Spleen (tissue), 11 donors: ENCODE measurements around the gene PPM1B. TPM values are rescaled to one million over a fixed set of nuclear protein-coding genes. Genes with fewer than 3 reads are reported as not detected.

ENCODE experiments used
- DNase-seq: peaks from one replicate; pipeline ENCODE4 v3.0.0-alpha.2; 2020
- H3K27ac ChIP-seq, 8 donors: fragments of 200-600 bp; sonication (generic) in 7 of 8; 1 replicate in 4 of 8; 2 replicates in 4 of 8; pipeline versions ENCODE4 v1.5.0 to v1.8.0; 2016 to 2021; ENCODE audit warnings: inconsistent platforms in 4 of 8, mild to moderate bottlenecking in 4 of 8, moderate library complexity in 1 of 8
- H3K27me3 ChIP-seq, 7 donors: fragments of 200-600 bp; sonication (generic) in 6 of 7; replicated peaks in 1 of 7; 1 replicate in 4 of 7; 2 replicates in 3 of 7; pipeline versions ENCODE4 v1.5.0 to v1.8.0; 2016 to 2021; ENCODE audit warnings: inconsistent platforms in 3 of 7, mild to moderate bottlenecking in 1 of 7
- H3K36me3 ChIP-seq, 6 donors: fragments of 200-600 bp; sonication (generic) in 5 of 6; 1 replicate in 4 of 6; 2 replicates in 2 of 6; pipeline versions ENCODE4 v1.5.0 to v1.8.0; 2016 to 2021; ENCODE audit warnings: inconsistent platforms in 2 of 6
- H3K4me1 ChIP-seq, 6 donors: fragments of 200-600 bp; sonication (generic) in 5 of 6; 1 replicate in 3 of 6; 2 replicates in 3 of 6; pipeline versions ENCODE4 v1.5.0 to v1.8.0; 2016 to 2021; ENCODE audit warnings: inconsistent platforms in 3 of 6
- H3K4me3 ChIP-seq, 8 donors: fragments of 200-600 bp; sonication (generic) in 7 of 8; 1 replicate in 4 of 8; 2 replicates in 4 of 8; pipeline versions ENCODE4 v1.5.0 to v1.8.0; 2016 to 2021; ENCODE audit warnings: inconsistent platforms in 4 of 8, mild to moderate bottlenecking in 4 of 8, moderate library complexity in 2 of 8
- H3K9me3 ChIP-seq, 8 donors: fragments of 200-600 bp; sonication (generic) in 7 of 8; 1 replicate in 4 of 8; 2 replicates in 4 of 8; pipeline versions ENCODE4 v1.5.0 to v1.8.0; 2016 to 2021; ENCODE audit warnings: inconsistent platforms in 4 of 8
- POLR2A ChIP-seq, 3 donors: fragments of 450-650 bp; IDR thresholded peaks; one replicate each; pipeline ENCODE4 v1.5.1; 2017; ENCODE audit warnings: antibody characterized with exemption in 3 of 3, mild to moderate bottlenecking in 1 of 3
- POLR2AphosphoS5 ChIP-seq, 3 donors: sonication (generic); formaldehyde crosslinking; IDR thresholded peaks; one replicate each; pipeline ENCODE4 v1.5.1; 2017; ENCODE audit warnings: antibody characterized with exemption in 3 of 3
- WGBS, 5 donors: extraction: QIAGEN DNeasy Blood & Tissue Kit in 3 of 5; methylation state at CpG; one replicate each; pipeline versions ENCODE4 v1.1.5 to v1.1.7; 2013 to 2018; 5-methylcytosine and 5-hydroxymethylcytosine counted together
- intact Hi-C: fragments of 100-400 bp; cut with DNase I; formaldehyde crosslinking; loops from one replicate; pipeline ENCODE4 v1.15.0; 2023; ENCODE audit warnings: low total_unique reads
- polyA plus RNA-seq, 3 donors: library from polyadenylated mRNA; stranded (reverse); fragments of 200-250 nt; gene quantifications; one replicate each; pipeline ENCODE4 v1.2.1, GENCODE V29; 2013
- total RNA-seq, 7 donors: library from RNA; depleted of rRNA in 3 of 7; stranded (reverse); fragments of >200 nt in 3 of 7; fragmentation: NEBNext Ultra II Directional in 4 of 7; extraction: Animal tissue kit (Norgen Biotek cat#: 25700) in 4 of 7; gene quantifications; one replicate each; pipeline versions ENCODE4 v1.1.0 to v1.2.1, GENCODE V29; 2016 to 2021
- TF ChIP-seq, protein P1 (sequence below), 11 experiments: fragments of 200-600 bp in 7 of 11; fragments of 450-650 bp in 4 of 11; sonication (generic) in 4 of 11; IDR thresholded peaks in 8 of 11; conservative IDR thresholded peaks in 3 of 11; 1 replicate in 7 of 11; 2 replicates in 4 of 11; pipeline versions ENCODE4 v1.4.0 to v1.8.0; 2016 to 2021; ENCODE audit warnings: antibody characterized with exemption in 11 of 11, inconsistent platforms in 4 of 11, mild to moderate bottlenecking in 1 of 11
- donor health status: healthy with polysubstance abuse.
- donor health status: DM: no; HTN: no; CAD: no; lungs with moderate emphysema.
- donor health status: DM: no; HTN: no; CAD: no.
- donor health status: Bipolar disorder and iron deficiency.
- donor health status: healthy.
- donor health status: DM: no; HTN: no; CAD: no.
- donor health status: DM: yes; HTN: yes; CAD: no.

The PPM1B gene
- total and polyA plus RNA-seq, 10 donors: 21.9 to 86.3 (median 57.4) TPM

DNA sequence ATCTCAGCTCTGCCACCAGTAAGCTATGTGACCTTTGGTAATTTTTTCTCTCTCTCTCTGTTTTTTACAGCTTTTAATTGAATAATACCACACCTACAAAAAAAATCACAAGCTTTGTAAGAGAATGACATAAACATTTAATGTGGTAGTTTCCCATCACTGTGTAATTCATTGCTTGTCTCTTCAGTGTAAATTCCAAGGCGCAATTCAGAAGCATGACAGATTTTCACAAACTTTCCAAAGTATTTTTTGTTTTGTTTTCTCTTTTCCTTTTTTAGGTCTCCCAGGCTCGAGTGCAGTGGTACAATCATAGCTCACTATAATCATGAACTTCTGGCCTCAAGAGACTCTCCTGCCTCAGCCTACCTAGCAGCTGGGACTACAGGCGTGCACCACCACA lies 25.0 kb upstream of the PPM1B start:
- Histone ChIP-seq H3K36me3 (no peaks in the 10 kb centered on the region), H3K4me1 (no peaks in the 10 kb centered on the region), H3K4me3 (no peak overlapping the region), H3K27me3 (no peaks in the 10 kb centered on the region), H3K9me3 (no peaks in the 10 kb centered on the region), H3K27ac (no peak overlapping the region)
- WGBS, 5 donors: 69 to 81% (median 73%) methylated on average over 3 of the region's 3 CpGs
- intact Hi-C loops: no loop called here
- TF ChIP-seq, protein P1, sequence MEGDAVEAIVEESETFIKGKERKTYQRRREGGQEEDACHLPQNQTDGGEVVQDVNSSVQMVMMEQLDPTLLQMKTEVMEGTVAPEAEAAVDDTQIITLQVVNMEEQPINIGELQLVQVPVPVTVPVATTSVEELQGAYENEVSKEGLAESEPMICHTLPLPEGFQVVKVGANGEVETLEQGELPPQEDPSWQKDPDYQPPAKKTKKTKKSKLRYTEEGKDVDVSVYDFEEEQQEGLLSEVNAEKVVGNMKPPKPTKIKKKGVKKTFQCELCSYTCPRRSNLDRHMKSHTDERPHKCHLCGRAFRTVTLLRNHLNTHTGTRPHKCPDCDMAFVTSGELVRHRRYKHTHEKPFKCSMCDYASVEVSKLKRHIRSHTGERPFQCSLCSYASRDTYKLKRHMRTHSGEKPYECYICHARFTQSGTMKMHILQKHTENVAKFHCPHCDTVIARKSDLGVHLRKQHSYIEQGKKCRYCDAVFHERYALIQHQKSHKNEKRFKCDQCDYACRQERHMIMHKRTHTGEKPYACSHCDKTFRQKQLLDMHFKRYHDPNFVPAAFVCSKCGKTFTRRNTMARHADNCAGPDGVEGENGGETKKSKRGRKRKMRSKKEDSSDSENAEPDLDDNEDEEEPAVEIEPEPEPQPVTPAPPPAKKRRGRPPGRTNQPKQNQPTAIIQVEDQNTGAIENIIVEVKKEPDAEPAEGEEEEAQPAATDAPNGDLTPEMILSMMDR (IDR thresholded peaks at IDR 0.05 in 8 of 11, conservative IDR thresholded peaks at IDR 0.05 in 3 of 11): no peak
- TF ChIP-seq POLR2AphosphoS5 (IDR thresholded peaks at IDR 0.05) (no peak), POLR2A (IDR thresholded peaks at IDR 0.05) (no peak)
- DNase-seq: no peak

GRCh38 chr2:44148999-44149398 lies 19.7 kb upstream of the PPM1B start:
- no peak for TF ChIP-seq POLR2A (IDR thresholded peaks at IDR 0.05)
- no peak for TF ChIP-seq POLR2AphosphoS5 (IDR thresholded peaks at IDR 0.05)
- TF ChIP-seq, protein P1 (IDR thresholded peaks at IDR 0.05 in 8 of 11, conservative IDR thresholded peaks at IDR 0.05 in 3 of 11): no peak
- Histone ChIP-seq H3K9me3 (no peaks in the 10 kb centered on the region), H3K27ac (no peak overlapping the region), H3K4me1 (no peaks in the 10 kb centered on the region), H3K27me3 (no peaks in the 10 kb centered on the region), H3K36me3 (no peaks in the 10 kb centered on the region), H3K4me3 (no peak overlapping the region)
- 7 to 42% (median 38%) methylated on average over 1 of the region's 1 CpG for WGBS, 5 donors
- DNase-seq: no peak
- intact Hi-C loops: no loop called here

GRCh38 chr2:44150473-44150872 lies 18.2 kb upstream of the PPM1B start:
- DNase-seq: no peak
- intact Hi-C loops: no loop called here
- H3K9me3 ChIP-seq: no peaks in the 10 kb centered on the region
- H3K4me3 ChIP-seq: no peak overlapping the region
- 64 to 94% (median 85%) methylated on average over 3 of the region's 3 CpGs for WGBS, 5 donors
- H3K27ac ChIP-seq: no peak overlapping the region
- no peaks in the 10 kb centered on the region for H3K27me3 ChIP-seq
- TF ChIP-seq, protein P1 (IDR thresholded peaks at IDR 0.05 in 8 of 11, conservative IDR thresholded peaks at IDR 0.05 in 3 of 11): no peak
- TF ChIP-seq POLR2A (IDR thresholded peaks at IDR 0.05) (no peak), POLR2AphosphoS5 (IDR thresholded peaks at IDR 0.05) (no peak)
- H3K4me1 ChIP-seq: no peaks in the 10 kb centered on the region
- no peaks in the 10 kb centered on the region for H3K36me3 ChIP-seq

DNA sequence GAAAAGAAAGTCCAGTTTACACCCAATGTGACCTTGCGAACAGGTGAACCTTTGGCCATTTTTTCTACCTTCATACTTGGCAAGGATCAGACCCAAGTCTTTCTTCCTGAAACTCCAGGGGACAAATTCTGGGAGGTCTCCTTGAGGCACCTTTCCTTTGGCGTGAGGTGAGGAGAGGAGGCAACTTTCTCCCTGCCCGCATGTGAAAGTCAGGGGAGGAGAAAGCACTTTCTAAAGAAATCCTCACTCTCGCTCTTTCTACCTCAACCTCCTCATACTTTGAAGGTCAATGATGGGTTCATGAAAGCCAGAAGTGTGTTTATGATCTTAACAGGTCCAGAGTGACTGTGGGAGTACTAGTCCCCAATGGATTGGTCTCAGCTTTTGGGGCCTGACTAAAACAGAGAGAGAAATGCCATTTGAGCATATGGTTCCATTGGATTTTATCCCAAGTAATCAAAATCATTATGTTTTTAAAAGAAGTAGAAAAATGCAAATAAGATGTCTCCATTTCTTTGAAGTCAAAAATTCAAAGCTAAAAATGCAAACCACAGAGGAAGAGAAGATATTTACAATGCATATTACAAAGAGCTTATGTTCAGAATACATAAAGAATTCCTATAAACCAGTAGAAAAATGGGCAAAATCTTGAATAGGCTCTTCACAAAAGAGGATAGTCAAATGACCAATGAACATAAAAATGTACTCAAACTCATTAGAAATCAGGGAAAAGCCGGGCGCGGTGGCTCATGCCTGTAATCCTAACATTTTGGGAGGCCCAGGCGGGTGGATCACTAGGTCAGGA lies 15.6 kb upstream of the PPM1B start:
- H3K4me1 ChIP-seq: no peaks in the 10 kb centered on the region
- H3K36me3 ChIP-seq: no peaks in the 10 kb centered on the region
- TF ChIP-seq POLR2AphosphoS5 (IDR thresholded peaks at IDR 0.05) (no peak), POLR2A (IDR thresholded peaks at IDR 0.05) (no peak)
- TF ChIP-seq, protein P1 (IDR thresholded peaks at IDR 0.05 in 8 of 11, conservative IDR thresholded peaks at IDR 0.05 in 3 of 11): no peak
- no peak overlapping the region for H3K4me3 ChIP-seq
- WGBS, 5 donors: 94 to 98% (median 95%) methylated on average over 8 of the region's 8 CpGs
- no peaks in the 10 kb centered on the region for H3K9me3 ChIP-seq
- no peaks in the 10 kb centered on the region for H3K27me3 ChIP-seq
- intact Hi-C loops: no loop called here
- H3K27ac ChIP-seq: no peak overlapping the region
- DNase-seq: no peak
